Activated effector memory CD4-positive, alpha-beta T cell treated with anti-CD3 and anti-CD28 coated beads, Interleukin-2, amount 50 U/mL, for 16 hours (primary cell): ENCODE data around the gene WNT3.
"Not testable (repeated sequence)": the region's sequence is repeated elsewhere in the genome, so short reads cannot be mapped to it uniquely, and the experiment has no call there.

Experiments used
- DNase-seq: peaks from one replicate; pipeline ENCODE4 v3.0.0-alpha.2; 2020

WNT3 gene

GRCh38 chr17:46759141-46759540 is 59.4 kb downstream of the WNT3 start:
- no peak for DNase-seq

GRCh38 chr17:46758614-46759013 is 59.9 kb downstream of the WNT3 start:
- DNase-seq, result no peak

GRCh38 chr17:46757588-46757987 is 60.9 kb downstream of the WNT3 start:
- DNase-seq, result not testable (repeated sequence)

GRCh38 chr17:46756861-46757260 is 61.6 kb downstream of the WNT3 start:
- DNase-seq, result no peak

GRCh38 chr17:46756081-46756735 is 62.3 kb downstream of the WNT3 start:
- DNase-seq, result no peak

- no peak for DNase-seq
Observed at GRCh38 chr17:46753776-46754175, 64.7 kb downstream of the WNT3 start.

- DNase-seq, result no peak
Observed at GRCh38 chr17:46751425-46751824, 67.1 kb downstream of the WNT3 start.

GRCh38 chr17:46745376-46745775 is 73.1 kb downstream of the WNT3 start:
- DNase-seq, result no peak

GRCh38 chr17:46744441-46744840 is 74.1 kb downstream of the WNT3 start:
- DNase-seq, result no peak

- DNase-seq, result no peak
Observed at GRCh38 chr17:46742565-46743270, 75.8 kb downstream of the WNT3 start.

- no peak for DNase-seq
Observed at GRCh38 chr17:46741122-46741730, 77.3 kb downstream of the WNT3 start.

GRCh38 chr17:46739982-46740381 is 78.5 kb downstream of the WNT3 start:
- DNase-seq, result no peak

GRCh38 chr17:46738544-46738943 is 79.9 kb downstream of the WNT3 start:
- no peak for DNase-seq

- no peak for DNase-seq
Observed at GRCh38 chr17:46737326-46737725, 81.2 kb downstream of the WNT3 start.

- no peak for DNase-seq
Observed at GRCh38 chr17:46736100-46736499, 82.4 kb downstream of the WNT3 start.

- no peak for DNase-seq
Observed at GRCh38 chr17:46733837-46734475, 84.5 kb downstream of the WNT3 start.

GRCh38 chr17:46732754-46733398 is 85.6 kb downstream of the WNT3 start:
- no peak for DNase-seq

GRCh38 chr17:46732160-46732559 is 86.3 kb downstream of the WNT3 start:
- no peak for DNase-seq

- no peak for DNase-seq
Observed at GRCh38 chr17:46730679-46731078, 87.8 kb downstream of the WNT3 start.

- no peak for DNase-seq
Observed at GRCh38 chr17:46730026-46730425, 88.5 kb downstream of the WNT3 start.

GRCh38 chr17:46727572-46728348 is 90.7 kb downstream of the WNT3 start:
- no peak for DNase-seq

GRCh38 chr17:46726206-46726605 is 92.3 kb downstream of the WNT3 start:
- no peak for DNase-seq
